ENCODE results near the gene AFF2. TPM values are rescaled to one million over a fixed set of nuclear protein-coding genes. Genes with fewer than 3 reads are reported as not detected.
A peak's percentile ranks its signal among the peaks of the same experiment; 100 is the strongest.

The AFF2 gene
- total and polyA plus RNA-seq, 2 donors from 2014 or later, result 0.09 to 5.7 TPM

GRCh38 chrX:148574237-148574973 is 74.0 kb downstream of the AFF2 start:
- FAIRE-seq, result no peak
- no peak overlapping the region for H3K4me3 ChIP-seq (ENCODE audit: low read length in 3 of 3)
- no peaks in the 10 kb centered on the region for H3K9me3 ChIP-seq (ENCODE audit: control insufficient read depth in 2 of 3, insufficient read depth in 1 of 3, low read length in 3 of 3)
- no peaks in the 10 kb centered on the region for H3K36me3 ChIP-seq (ENCODE audit: control insufficient read depth in 2 of 3, insufficient read depth in 3 of 3, low read length in 3 of 3)
- no peak overlapping the region for H3K27ac ChIP-seq (ENCODE audit: low read depth in 2 of 2, low read length in 2 of 2)
- H3K4me1 ChIP-seq (ENCODE audit: control insufficient read depth in 2 of 3, insufficient read depth in 2 of 3, low read depth in 1 of 3, low read length in 3 of 3), result no peaks in the 10 kb centered on the region
- H3K27me3 ChIP-seq (ENCODE audit: control insufficient read depth, insufficient read depth, low read length), result no peaks in the 10 kb centered on the region
- TF ChIP-seq, protein P1, sequence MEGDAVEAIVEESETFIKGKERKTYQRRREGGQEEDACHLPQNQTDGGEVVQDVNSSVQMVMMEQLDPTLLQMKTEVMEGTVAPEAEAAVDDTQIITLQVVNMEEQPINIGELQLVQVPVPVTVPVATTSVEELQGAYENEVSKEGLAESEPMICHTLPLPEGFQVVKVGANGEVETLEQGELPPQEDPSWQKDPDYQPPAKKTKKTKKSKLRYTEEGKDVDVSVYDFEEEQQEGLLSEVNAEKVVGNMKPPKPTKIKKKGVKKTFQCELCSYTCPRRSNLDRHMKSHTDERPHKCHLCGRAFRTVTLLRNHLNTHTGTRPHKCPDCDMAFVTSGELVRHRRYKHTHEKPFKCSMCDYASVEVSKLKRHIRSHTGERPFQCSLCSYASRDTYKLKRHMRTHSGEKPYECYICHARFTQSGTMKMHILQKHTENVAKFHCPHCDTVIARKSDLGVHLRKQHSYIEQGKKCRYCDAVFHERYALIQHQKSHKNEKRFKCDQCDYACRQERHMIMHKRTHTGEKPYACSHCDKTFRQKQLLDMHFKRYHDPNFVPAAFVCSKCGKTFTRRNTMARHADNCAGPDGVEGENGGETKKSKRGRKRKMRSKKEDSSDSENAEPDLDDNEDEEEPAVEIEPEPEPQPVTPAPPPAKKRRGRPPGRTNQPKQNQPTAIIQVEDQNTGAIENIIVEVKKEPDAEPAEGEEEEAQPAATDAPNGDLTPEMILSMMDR (IDR thresholded peaks at IDR 0.05; ENCODE audit: borderline replicate concordance, extremely low read depth, insufficient read depth), result no peak
- intact Hi-C loops (cut with DNase I), result no loop called here
- no peak for DNase-seq
- H3K9ac ChIP-seq (ENCODE audit: low read length in 3 of 3), result no peak overlapping the region

DNA sequence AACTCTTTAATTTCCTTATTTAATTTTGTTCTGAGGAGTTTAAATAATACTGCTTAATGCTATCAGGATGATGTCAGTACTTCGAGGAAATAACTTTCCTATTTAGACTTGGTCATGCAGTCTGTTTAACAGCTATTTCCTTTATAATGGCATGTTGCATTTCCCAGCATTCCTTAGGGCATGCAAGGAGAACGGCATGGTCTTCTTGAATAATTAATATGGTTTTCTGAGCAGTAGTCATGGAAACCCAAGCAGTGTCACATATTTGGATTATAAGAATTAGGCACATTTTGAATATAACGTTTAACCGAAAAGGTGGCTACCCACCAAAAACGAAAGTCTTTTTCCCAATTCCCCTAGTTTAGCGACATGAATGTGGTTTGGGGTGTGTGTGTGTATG is 76.0 kb downstream of the AFF2 start:
- Histone ChIP-seq H3K4me1 (ENCODE audit: control insufficient read depth in 2 of 3, insufficient read depth in 2 of 3, low read depth in 1 of 3, low read length in 3 of 3) (no peaks in the 10 kb centered on the region), H3K9ac (ENCODE audit: low read length in 3 of 3) (no peak overlapping the region), H3K4me3 (ENCODE audit: low read length in 3 of 3) (no peak overlapping the region), H3K9me3 (ENCODE audit: control insufficient read depth in 2 of 3, insufficient read depth in 1 of 3, low read length in 3 of 3) (no peaks in the 10 kb centered on the region), H3K27ac (ENCODE audit: low read depth in 2 of 2, low read length in 2 of 2) (no peak overlapping the region), H3K36me3 (ENCODE audit: control insufficient read depth in 2 of 3, insufficient read depth in 3 of 3, low read length in 3 of 3) (no peaks in the 10 kb centered on the region), H3K27me3 (ENCODE audit: control insufficient read depth, insufficient read depth, low read length) (no peaks in the 10 kb centered on the region)
- FAIRE-seq, result no peak
- DNase-seq, result peak in 1 of 5 donors; percentile 9
- TF ChIP-seq, protein P1 (IDR thresholded peaks at IDR 0.05; ENCODE audit: borderline replicate concordance, extremely low read depth, insufficient read depth), result no peak
- intact Hi-C loops (cut with DNase I), result no loop called here

GRCh38 chrX:148577741-148578140 is 77.3 kb downstream of the AFF2 start:
- DNase-seq, result no peak
- no peak for FAIRE-seq
- Histone ChIP-seq H3K9ac (ENCODE audit: low read length in 3 of 3) (no peak overlapping the region), H3K27ac (ENCODE audit: low read depth in 2 of 2, low read length in 2 of 2) (no peak overlapping the region), H3K9me3 (ENCODE audit: control insufficient read depth in 2 of 3, insufficient read depth in 1 of 3, low read length in 3 of 3) (no peaks in the 10 kb centered on the region), H3K27me3 (ENCODE audit: control insufficient read depth, insufficient read depth, low read length) (no peaks in the 10 kb centered on the region), H3K4me1 (ENCODE audit: control insufficient read depth in 2 of 3, insufficient read depth in 2 of 3, low read depth in 1 of 3, low read length in 3 of 3) (no peaks in the 10 kb centered on the region), H3K4me3 (ENCODE audit: low read length in 3 of 3) (no peak overlapping the region), H3K36me3 (ENCODE audit: control insufficient read depth in 2 of 3, insufficient read depth in 3 of 3, low read length in 3 of 3) (no peaks in the 10 kb centered on the region)
- intact Hi-C loops (cut with DNase I), result no loop called here
- TF ChIP-seq, protein P1 (IDR thresholded peaks at IDR 0.05; ENCODE audit: borderline replicate concordance, extremely low read depth, insufficient read depth), result no peak
